B cell (primary cell): Measurements from ENCODE around the gene CHST15. TPM values are rescaled to one million over a fixed set of nuclear protein-coding genes. Genes with fewer than 3 reads are reported as not detected.

Source experiments
- ATAC-seq: fragments of 200-7000 bp; cut with Tn5 transposase; one replicate; pipeline ENCODE4 v1.10.0; 2021; ENCODE audit warnings: low read depth, mild to moderate bottlenecking, moderate number of reproducible peaks, moderate library complexity
- CTCF ChIA-PET: fragments of 350-600 bp; sonication (Branson Sonifier 250); formaldehyde crosslinking; loops from one replicate; lab custom pipeline; 2021; ENCODE audit warnings: antibody characterized with exemption, inconsistent platforms; lab: Charles Lee
- POLR2A ChIA-PET: fragments of 350-600 bp; sonication (Branson Sonifier 250); formaldehyde crosslinking; loops from one replicate; lab custom pipeline; 2021; ENCODE audit warnings: antibody characterized with exemption; lab: Charles Lee
- DNase-seq: peaks from one replicate; pipeline ENCODE4 v3.0.0; 2013
- H2AFZ ChIP-seq: 2 replicates; pipeline ENCODE4 v1.6.1; 2012; ENCODE audit warnings: mild to moderate bottlenecking, low read depth, low read length; ENCODE audit not compliant: insufficient read depth, poor library complexity, severe bottlenecking
- H3K27ac ChIP-seq, 2 donors: 1 replicate in 1 of 2; 2 replicates in 1 of 2; pipeline ENCODE4 v1.5.1; 2012 to 2013; ENCODE audit warnings: low read length in 2 of 2, mild to moderate bottlenecking in 2 of 2, moderate library complexity in 1 of 2
- H3K27me3 ChIP-seq, 4 experiments: fragments of 200-600 bp in 1 of 4; sonication (generic) in 1 of 4; replicated peaks in 1 of 4; 1 replicate in 2 of 4; 2 replicates in 2 of 4; pipeline versions ENCODE4 v1.6.1 to v1.7.0; 2013 to 2016; ENCODE audit warnings: low read length in 3 of 4, mild to moderate bottlenecking in 2 of 4, mixed read lengths in 1 of 4, moderate library complexity in 1 of 4; ENCODE audit not compliant: insufficient read depth in 4 of 4, control insufficient read depth in 3 of 4; ENCODE audit errors: control extremely low read depth in 1 of 4
- H3K36me3 ChIP-seq, 2 experiments: replicated peaks in 1 of 2; 1 replicate in 1 of 2; 2 replicates in 1 of 2; pipeline versions ENCODE4 v1.6.1 to v1.7.1; 2013; ENCODE audit warnings: low read length in 1 of 2; ENCODE audit not compliant: insufficient read depth in 2 of 2, control insufficient read depth in 1 of 2; ENCODE audit errors: control extremely low read depth in 1 of 2, extremely low read depth in 1 of 2
- H3K4me1 ChIP-seq, 2 donors: fragments of 200-600 bp in 1 of 2; sonication (generic) in 1 of 2; 1 replicate in 1 of 2; 2 replicates in 1 of 2; pipeline versions ENCODE4 v1.5.1 to v1.6.1; 2013 to 2017; ENCODE audit warnings: low read length in 2 of 2; ENCODE audit not compliant: control insufficient read depth in 2 of 2, insufficient read depth in 2 of 2
- H3K4me2 ChIP-seq: replicated peaks from 2 replicates; pipeline ENCODE3; 2012; ENCODE audit warnings: mild to moderate bottlenecking, low read depth, low read length; ENCODE audit not compliant: poor library complexity, severe bottlenecking
- H3K4me3 ChIP-seq, 5 experiments: fragments of 200-600 bp in 1 of 5; sonication (generic) in 1 of 5; 1 replicate in 3 of 5; 2 replicates in 2 of 5; pipeline versions ENCODE4 v1.5.1 to v1.7.0; 2011 to 2016; ENCODE audit warnings: low read length in 4 of 5, mild to moderate bottlenecking in 4 of 5, low read depth in 2 of 5, control low read depth in 1 of 5, moderate library complexity in 1 of 5; ENCODE audit not compliant: insufficient read depth in 1 of 5; ENCODE audit errors: control extremely low read depth in 1 of 5, extremely low read depth in 1 of 5
- H3K79me2 ChIP-seq: fragments of 200-600 bp; sonication (generic); one replicate; pipeline ENCODE4 v1.6.0; 2016; ENCODE audit warnings: low read length; ENCODE audit not compliant: control insufficient read depth, insufficient read depth
- H3K9ac ChIP-seq: fragments of 200-600 bp; sonication (generic); 2 replicates; pipeline ENCODE4 v1.6.1; 2017; ENCODE audit warnings: mild to moderate bottlenecking, low read length, moderate library complexity
- H3K9me3 ChIP-seq, 3 donors: one replicate each; pipeline versions ENCODE4 v1.6.1 to v1.7.1; 2013; ENCODE audit warnings: low read length in 2 of 3; ENCODE audit not compliant: control insufficient read depth in 2 of 3, insufficient read depth in 1 of 3; ENCODE audit errors: control extremely low read depth in 1 of 3
- H4K20me1 ChIP-seq: 2 replicates; pipeline ENCODE4 v1.6.0; 2012; ENCODE audit warnings: mild to moderate bottlenecking, low read length; ENCODE audit not compliant: insufficient read depth, control insufficient read depth, poor library complexity, severe bottlenecking
- H3K27ac Mint-ChIP-seq: one replicate; pipeline ENCODE4 v1.8.0; 2021; ENCODE audit warnings: mixed read lengths
- H3K27me3 Mint-ChIP-seq: one replicate; pipeline ENCODE4 v1.8.0; 2021; ENCODE audit warnings: mixed read lengths
- H3K4me1 Mint-ChIP-seq: one replicate; pipeline ENCODE4 v1.8.0; 2021; ENCODE audit warnings: mixed read lengths
- H3K4me3 Mint-ChIP-seq: one replicate; pipeline ENCODE4 v1.8.0; 2021; ENCODE audit warnings: mixed read lengths
- H3K9me3 Mint-ChIP-seq: one replicate; pipeline ENCODE4 v1.8.0; 2022; ENCODE audit warnings: mixed read lengths; ENCODE audit not compliant: insufficient read depth
- EZH2 ChIP-seq: IDR thresholded peaks from 2 replicates; pipeline ENCODE4 v1.6.1; 2012; ENCODE audit warnings: borderline replicate concordance, low read depth, mild to moderate bottlenecking, moderate library complexity, low read length; ENCODE audit not compliant: insufficient read depth, poor library complexity, severe bottlenecking
- WGBS: methylation state at CpG from one replicate; pipeline ENCODE4 v1.1.5; 2013; ENCODE audit warnings: missing lambda C conversion rate; ENCODE audit not compliant: insufficient coverage; 5-methylcytosine and 5-hydroxymethylcytosine counted together
- intact Hi-C: fragments of 100-400 bp; cut with micrococcal nuclease; formaldehyde crosslinking; loops from one replicate; pipeline ENCODE4 v1.10.0; 2022
- polyA plus RNA-seq: library from polyadenylated mRNA; depleted of rRNA; stranded (reverse); fragments of >200 nt; gene quantifications from 2 replicates; pipeline ENCODE4 v1.2.3, GENCODE V29; 2012
- total RNA-seq, 2 donors: library from RNA; stranded (reverse); fragments of 120-200 nt in 1 of 2; gene quantifications; 1 replicate in 1 of 2; 2 replicates in 1 of 2; pipeline versions ENCODE4 v1.2.3 to v1.2.4, GENCODE V29; 2013 to 2022
- TF ChIP-seq, protein P1 (sequence below): fragments of 200-600 bp; IDR thresholded peaks from one replicate; pipeline ENCODE4 v1.8.0; 2022; ENCODE audit warnings: antibody characterized with exemption, mild to moderate bottlenecking

Gene CHST15
- total and polyA plus RNA-seq, 2 donors (not counting 1 experiment from before 2014, with no cell fraction given): 17.9 to 75.4 TPM

DNA sequence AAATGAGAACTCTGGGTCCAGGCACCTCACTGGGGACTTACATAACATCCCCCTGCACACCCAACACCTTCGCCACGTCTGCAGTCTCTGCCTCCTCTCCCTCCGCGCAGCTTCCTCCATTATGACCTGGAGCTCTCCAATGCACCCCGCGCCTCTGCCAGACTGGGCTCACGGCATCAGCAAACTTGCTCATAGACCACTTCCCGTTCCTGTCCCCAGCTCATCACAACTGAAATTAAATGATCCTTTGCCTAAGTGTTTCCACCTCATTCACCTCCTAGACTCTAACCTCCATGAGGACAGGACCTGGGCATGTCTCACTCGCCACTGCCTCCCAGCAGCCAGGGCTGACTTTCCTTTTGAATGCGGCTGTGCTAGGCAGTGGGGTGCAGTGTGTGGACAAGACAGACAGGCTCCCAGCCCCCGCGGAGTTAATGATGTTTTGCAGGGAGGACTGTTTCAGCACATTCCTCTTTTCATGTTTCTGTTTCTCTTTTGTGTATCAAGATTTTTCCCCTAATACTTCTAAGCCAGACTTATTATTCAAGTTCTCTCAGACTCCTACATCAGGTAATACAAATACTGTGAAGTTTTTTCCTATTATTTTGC is 18.8 kb downstream of the CHST15 start:
- TF ChIP-seq, protein P1, sequence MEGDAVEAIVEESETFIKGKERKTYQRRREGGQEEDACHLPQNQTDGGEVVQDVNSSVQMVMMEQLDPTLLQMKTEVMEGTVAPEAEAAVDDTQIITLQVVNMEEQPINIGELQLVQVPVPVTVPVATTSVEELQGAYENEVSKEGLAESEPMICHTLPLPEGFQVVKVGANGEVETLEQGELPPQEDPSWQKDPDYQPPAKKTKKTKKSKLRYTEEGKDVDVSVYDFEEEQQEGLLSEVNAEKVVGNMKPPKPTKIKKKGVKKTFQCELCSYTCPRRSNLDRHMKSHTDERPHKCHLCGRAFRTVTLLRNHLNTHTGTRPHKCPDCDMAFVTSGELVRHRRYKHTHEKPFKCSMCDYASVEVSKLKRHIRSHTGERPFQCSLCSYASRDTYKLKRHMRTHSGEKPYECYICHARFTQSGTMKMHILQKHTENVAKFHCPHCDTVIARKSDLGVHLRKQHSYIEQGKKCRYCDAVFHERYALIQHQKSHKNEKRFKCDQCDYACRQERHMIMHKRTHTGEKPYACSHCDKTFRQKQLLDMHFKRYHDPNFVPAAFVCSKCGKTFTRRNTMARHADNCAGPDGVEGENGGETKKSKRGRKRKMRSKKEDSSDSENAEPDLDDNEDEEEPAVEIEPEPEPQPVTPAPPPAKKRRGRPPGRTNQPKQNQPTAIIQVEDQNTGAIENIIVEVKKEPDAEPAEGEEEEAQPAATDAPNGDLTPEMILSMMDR: no peak
- TF ChIP-seq EZH2: no peak
- DNase-seq (peak; percentile 59), ATAC-seq (peak; percentile 60)
- ChIA-PET CTCF (interaction anchor here (0.7 to 2.0 kb wide), 8 partner anchors 9 to 79 kb away, joined by 3 to 4 read pairs (median 4); partner anchors contain the start of gene CHST15), POLR2A (interaction anchor here (0.6 to 2.3 kb wide), 4 partner anchors 15 to 287 kb away, joined by 3 to 10 read pairs (median 6); no protein-coding TSS in a partner anchor)
- Mint-ChIP-seq H3K27ac (peak overlapping the region; percentile 78), H3K4me3 (peak overlapping the region; percentile 66), H3K9me3 (no peaks in the 10 kb centered on the region), H3K27me3 (no peaks in the 10 kb centered on the region), H3K4me1 (peaks cover 82% of the 10 kb centered on the region)
- Histone ChIP-seq H3K36me3 (peaks cover 0 to 5% of the 10 kb centered on the region in 2 experiments), H3K27me3 (no peaks in the 10 kb centered on the region), H3K79me2 (peaks cover 47% of the 10 kb centered on the region), H2AFZ (peak overlapping the region; percentile 56), H3K27ac (peak overlapping the region; percentile 3 to 45), H3K4me2 (peak overlapping the region; percentile 60), H3K9ac (no peak overlapping the region), H3K4me3 (peak overlapping the region in 2 of 5 experiments; percentile 8 to 41), H3K9me3 (no peaks in the 10 kb centered on the region), H3K4me1 (peaks cover 75 to 87% of the 10 kb centered on the region in 2 donors), H4K20me1 (peaks cover 28% of the 10 kb centered on the region)
- intact Hi-C loops: loop anchor here (5.0 kb wide), 1 partner anchor 37 kb away; no protein-coding TSS in a partner anchor
- WGBS: 29% methylated on average over 8 of the region's 12 CpGs

DNA sequence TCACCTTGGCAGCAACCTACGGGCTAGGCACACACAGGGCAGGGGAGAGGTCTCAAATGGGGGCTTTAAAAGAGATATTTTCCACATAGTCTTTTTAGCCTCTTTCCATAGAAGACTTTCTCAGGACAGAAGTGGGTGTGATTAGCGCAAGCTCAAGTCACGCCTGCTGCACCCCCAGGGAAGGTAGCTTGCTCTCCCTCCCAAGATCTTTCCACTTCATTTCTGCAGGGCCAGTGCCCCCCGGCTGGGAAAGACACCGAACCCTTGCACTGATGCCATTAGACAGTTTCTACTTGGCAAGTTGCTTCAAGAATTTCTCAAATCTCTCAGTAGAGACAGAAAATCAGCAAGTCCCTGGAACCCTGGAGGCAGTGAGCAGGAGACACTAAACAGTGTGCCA is 19.4 kb downstream of the CHST15 start:
- CTCF ChIA-PET: interaction anchor here (0.8 to 2.0 kb wide), 6 partner anchors 10 to 47 kb away, joined by 3 to 4 read pairs (median 3); partner anchors contain the start of gene CHST15
- peak overlapping the region; percentile 15 for H3K4me3 Mint-ChIP-seq
- ATAC-seq: no peak

More for the DNA sequence above, 19.4 kb downstream of the CHST15 start:
- Histone ChIP-seq H3K36me3 (peaks cover 0 to 5% of the 10 kb centered on the region in 2 experiments), H3K9ac (no peak overlapping the region), H3K4me3 (no peak overlapping the region), H4K20me1 (peaks cover 35% of the 10 kb centered on the region), H2AFZ (peak overlapping the region; percentile 56), H3K4me1 (peaks cover 75 to 87% of the 10 kb centered on the region in 2 donors), H3K27ac (peak overlapping the region in 1 of 2 donors; percentile 45), H3K4me2 (peak overlapping the region; percentile 60), H3K9me3 (no peaks in the 10 kb centered on the region), H3K79me2 (peaks cover 48% of the 10 kb centered on the region), H3K27me3 (no peaks in the 10 kb centered on the region)
- H3K27ac Mint-ChIP-seq: peak overlapping the region; percentile 78
- no peak for TF ChIP-seq EZH2
- TF ChIP-seq, protein P1: no peak
- POLR2A ChIA-PET: interaction anchor here (0.6 to 2.3 kb wide), 4 partner anchors 16 to 288 kb away, joined by 3 to 10 read pairs (median 6); no protein-coding TSS in a partner anchor
- peaks cover 81% of the 10 kb centered on the region for H3K4me1 Mint-ChIP-seq
- intact Hi-C loops: loop anchor here (2.0 to 5.0 kb wide), 2 partner anchors 19 to 37 kb away; partner anchors contain the start of gene CHST15
- no peaks in the 10 kb centered on the region for H3K9me3 Mint-ChIP-seq
- no peaks in the 10 kb centered on the region for H3K27me3 Mint-ChIP-seq
- DNase-seq: no peak
- WGBS: 97% methylated on average over 4 of the region's 5 CpGs
